HCT116 (cell line): ENCODE results near the gene ZBTB6. TPM values are rescaled to one million over a fixed set of nuclear protein-coding genes. Genes with fewer than 3 reads are reported as not detected.

Experiments
- ATAC-seq: fragments of 200-7000 bp; cut with Tn5 transposase; 2 replicates; pipeline ENCODE4 v1.9.1; 2020; ENCODE audit warnings: mild to moderate bottlenecking, moderate library complexity
- BruUV-seq: library from RNA; stranded (reverse); fragments of 400-500 nt; replicated peaks from 2 replicates; lab custom pipeline; 2021; lab: Mats Ljungman, UMichigan
- CTCF ChIA-PET: fragments of 300-600 bp; sonication (Branson Sonifier 250); formaldehyde crosslinking; loops from one replicate; lab custom pipeline; 2021; ENCODE audit warnings: antibody characterized with exemption; lab: Charles Lee
- POLR2A ChIA-PET: fragments of 300-600, 350-600 bp; sonication (Branson Sonifier 250); formaldehyde crosslinking; loops from one replicate; lab custom pipeline; 2021; ENCODE audit warnings: antibody characterized with exemption; lab: Charles Lee
- RAD21 ChIA-PET, 2 experiments: fragments of 300-600 bp; sonication (Branson Sonifier 250); formaldehyde crosslinking; loops; one replicate each; lab custom pipeline; 2023; ENCODE audit warnings: low total read pairs in 2 of 2; ENCODE audit not compliant: uncharacterized antibody in 2 of 2, unreplicated experiment in 2 of 2, low non-redundant PET in 1 of 2; lab: Charles Lee
- DNase-seq: peaks from one replicate; pipeline ENCODE4 v3.0.0-alpha.2; 2010; ENCODE audit warnings: low read depth, low spot score
- H2AFZ ChIP-seq: fragments of 200-600 bp; shearing (Covaris generic), sonication (generic); 2 replicates; pipeline ENCODE4 v1.6.1; 2017; ENCODE audit warnings: low read depth, mixed run types, mixed read lengths, antibody characterized with exemption, low read length; ENCODE audit not compliant: poor library complexity, severe bottlenecking
- H3K27ac ChIP-seq: 2 replicates; pipeline ENCODE4 v1.5.1; 2012; ENCODE audit warnings: low read depth, low read length
- H3K27me3 ChIP-seq: fragments of 200-600 bp; sonication (generic); 2 replicates; pipeline ENCODE4 v1.6.1; 2016; ENCODE audit warnings: mixed run types, low read length, mixed read lengths; ENCODE audit not compliant: insufficient read depth
- H3K36me3 ChIP-seq, 2 experiments: fragments of 200-500 bp in 1 of 2; fragments of 200-600 bp in 1 of 2; sonication (Bioruptor generic) in 1 of 2; sonication (generic) in 1 of 2; 2 replicates each; pipeline versions ENCODE4 v1.5.1 to v1.6.1; 2014 to 2016; ENCODE audit warnings: low read length in 2 of 2, inconsistent platforms in 1 of 2, mixed read lengths in 1 of 2, mixed run types in 1 of 2; ENCODE audit not compliant: insufficient read depth in 2 of 2, control insufficient read depth in 1 of 2
- H3K4me1 ChIP-seq, 2 experiments: fragments of 200-600 bp in 1 of 2; sonication (generic) in 1 of 2; 2 replicates each; pipeline versions ENCODE4 v1.5.1 to v1.6.1; 2012 to 2017; ENCODE audit warnings: low read length in 2 of 2, inconsistent platforms in 1 of 2, mild to moderate bottlenecking in 1 of 2, mixed read lengths in 1 of 2, mixed run types in 1 of 2, moderate library complexity in 1 of 2; ENCODE audit not compliant: insufficient read depth in 2 of 2, control insufficient read depth in 1 of 2
- H3K4me2 ChIP-seq: fragments of 200-600 bp; sonication (generic); 2 replicates; pipeline ENCODE4 v1.6.1; 2017; ENCODE audit warnings: mixed run types, low read length, mixed read lengths
- H3K4me3 ChIP-seq, 2 experiments: fragments of 200-600 bp in 1 of 2; sonication (generic) in 1 of 2; replicated peaks in 1 of 2; 2 replicates each; pipeline ENCODE4 v1.5.1; 2011 to 2016; ENCODE audit warnings: low read length in 2 of 2, control low read depth in 1 of 2, low read depth in 1 of 2, mild to moderate bottlenecking in 1 of 2, mixed read lengths in 1 of 2, mixed run types in 1 of 2
- H3K79me2 ChIP-seq: fragments of 200-600 bp; sonication (generic); 2 replicates; pipeline ENCODE4 v1.6.1; 2017; ENCODE audit warnings: mild to moderate bottlenecking, mixed run types, low read length, moderate library complexity, mixed read lengths; ENCODE audit not compliant: insufficient read depth
- H3K9ac ChIP-seq: fragments of 200-600 bp; sonication (generic); 2 replicates; pipeline ENCODE4 v1.6.1; 2016; ENCODE audit warnings: low read length, mixed read lengths
- H3K9me2 ChIP-seq: fragments of 200-600 bp; sonication (generic), shearing (Covaris generic); 2 replicates; pipeline ENCODE4 v1.6.1; 2017; ENCODE audit warnings: mixed run types, mild to moderate bottlenecking, moderate library complexity; ENCODE audit not compliant: insufficient read depth
- H3K9me3 ChIP-seq, 2 experiments: fragments of 200-500 bp in 1 of 2; fragments of 200-600 bp in 1 of 2; sonication (Bioruptor generic) in 1 of 2; sonication (generic) in 1 of 2; 2 replicates each; pipeline ENCODE4 v1.6.1; 2014 to 2017; ENCODE audit warnings: low read length in 2 of 2, mixed read lengths in 2 of 2, inconsistent platforms in 1 of 2, low read depth in 1 of 2, mild to moderate bottlenecking in 1 of 2, mixed run types in 1 of 2, moderate library complexity in 1 of 2; ENCODE audit not compliant: control insufficient read depth in 1 of 2, insufficient read depth in 1 of 2
- H4K20me1 ChIP-seq: fragments of 200-600 bp; sonication (generic), shearing (Covaris generic); 2 replicates; pipeline ENCODE4 v1.6.1; 2017; ENCODE audit warnings: mixed run types, mild to moderate bottlenecking, moderate library complexity; ENCODE audit not compliant: insufficient read depth
- ATF3 ChIP-seq: IDR thresholded peaks from 2 replicates; pipeline ENCODE4 v1.6.1; 2012
- CTCF ChIP-seq, 3 experiments: fragments of 200-600 bp in 1 of 3; sonication (generic) in 1 of 3; IDR thresholded peaks in 2 of 3; conservative IDR thresholded peaks in 1 of 3; 2 replicates each; pipeline ENCODE4 v1.5.1; 2012 to 2017; ENCODE audit warnings: low read depth in 2 of 3, low read length in 2 of 3, antibody characterized with exemption in 1 of 3, borderline replicate concordance in 1 of 3, control low read depth in 1 of 3, mild to moderate bottlenecking in 1 of 3, mixed read lengths in 1 of 3, mixed run types in 1 of 3, moderate library complexity in 1 of 3; ENCODE audit not compliant: insufficient read depth in 1 of 3
- EGR1 ChIP-seq: IDR thresholded peaks from 2 replicates; pipeline ENCODE4 v1.6.1; 2012; ENCODE audit warnings: low read depth
- ELF1 ChIP-seq: IDR thresholded peaks from 2 replicates; pipeline ENCODE4 v1.6.1; 2012; ENCODE audit warnings: low read depth, borderline replicate concordance
- EZH2phosphoT487 ChIP-seq: fragments of 200-600 bp; IDR thresholded peaks from 2 replicates; pipeline ENCODE4 v1.6.1; 2018; ENCODE audit warnings: antibody characterized with exemption, borderline replicate concordance
- FOSL1 ChIP-seq: IDR thresholded peaks from 2 replicates; pipeline ENCODE4 v1.6.1; 2012; ENCODE audit warnings: low read depth
- JUND ChIP-seq: IDR thresholded peaks from 2 replicates; pipeline ENCODE4 v1.6.1; 2012
- POLR2A ChIP-seq: IDR thresholded peaks from 2 replicates; pipeline ENCODE4 v1.7.0; 2011; ENCODE audit warnings: borderline replicate concordance; ENCODE audit not compliant: insufficient read depth, insufficient read length; ENCODE audit errors: extremely low read depth
- POLR2AphosphoS5 ChIP-seq: IDR thresholded peaks from 2 replicates; pipeline ENCODE4 v1.6.1; 2011; ENCODE audit warnings: mild to moderate bottlenecking, low read depth, low read length, moderate library complexity
- RAD21 ChIP-seq: IDR thresholded peaks from 2 replicates; pipeline ENCODE4 v1.6.1; 2012; ENCODE audit warnings: low read depth, mild to moderate bottlenecking
- SIN3A ChIP-seq: IDR thresholded peaks from 2 replicates; pipeline ENCODE4 v1.6.1; 2012; ENCODE audit warnings: low read depth
- SP1 ChIP-seq: IDR thresholded peaks from 2 replicates; pipeline ENCODE4 v1.6.1; 2012; ENCODE audit warnings: low read depth
- SRF ChIP-seq: IDR thresholded peaks from 2 replicates; pipeline ENCODE4 v1.6.1; 2012; ENCODE audit warnings: low read depth
- TCF7L2 ChIP-seq: IDR thresholded peaks from 2 replicates; pipeline ENCODE4 v1.7.0; 2011; ENCODE audit warnings: borderline replicate concordance, inconsistent platforms; ENCODE audit not compliant: insufficient read depth, insufficient read length; ENCODE audit errors: extremely low read depth
- YY1 ChIP-seq: IDR thresholded peaks from 2 replicates; pipeline ENCODE4 v1.6.1; 2011; ENCODE audit warnings: low read length, low read depth, moderate library complexity, mild to moderate bottlenecking; ENCODE audit not compliant: insufficient replicate concordance; ENCODE audit errors: extremely low read depth
- ZBTB33 ChIP-seq: IDR thresholded peaks from 2 replicates; pipeline ENCODE4 v1.6.1; 2011; ENCODE audit warnings: mild to moderate bottlenecking, low read length, moderate library complexity; ENCODE audit not compliant: insufficient replicate concordance; ENCODE audit errors: extremely low read depth
- ZFX ChIP-seq: fragments of 450-650 bp; IDR thresholded peaks from 2 replicates; pipeline ENCODE4 v1.6.1; 2017
- ZNF274 ChIP-seq: fragments of 200-500 bp; sonication (Bioruptor generic); IDR thresholded peaks from 2 replicates; pipeline ENCODE4 v1.6.1; 2014; ENCODE audit warnings: mild to moderate bottlenecking, low read depth, low read length, inconsistent platforms
- intact Hi-C: fragments of 100-400 bp; cut with micrococcal nuclease; formaldehyde crosslinking; loops from 2 replicates; pipeline ENCODE4 v1.10.0; 2022
- total RNA-seq: library from RNA; stranded (reverse); gene quantifications from one replicate; pipeline ENCODE4 v1.2.1, GENCODE V29; 2021; ENCODE audit not compliant: unreplicated experiment

ZBTB6 gene
- total RNA-seq, 1 experiment from 2014 or later = 12.3 TPM

- H3K27me3 ChIP-seq = no peaks in the 10 kb centered on the region
- TF ChIP-seq ATF3 (no peak), POLR2AphosphoS5 (no peak), POLR2A (no peak), ZBTB33 (no peak), RAD21 (no peak), YY1 (no peak), ZNF274 (no peak), JUND (no peak), CTCF (IDR thresholded peaks at IDR 0.05 in 2 of 3, conservative IDR thresholded peaks at IDR 0.05 in 1 of 3; ENCODE audit: borderline replicate concordance in 1 of 3, insufficient read depth in 1 of 3, low read depth in 2 of 3, low read length in 2 of 3) (no peak), EZH2phosphoT487 (no peak), ZFX (no peak), TCF7L2 (no peak), ELF1 (no peak), FOSL1 (no peak), EGR1 (no peak), SIN3A (no peak), SRF (no peak), SP1 (no peak)
- TF ChIP-seq, all 23 proteins: peak for 0
- intact Hi-C loops = no loop called here
- no TSS peak for BruUV-seq
- Histone ChIP-seq H3K9ac (no peak overlapping the region), H3K9me3 (no peaks in the 10 kb centered on the region), H3K79me2 (peaks cover 31% of the 10 kb centered on the region), H3K4me2 (no peak overlapping the region), H3K36me3 (peaks cover 4 to 8% of the 10 kb centered on the region in 2 experiments; a peak in 1 of 4 replicates), H3K4me3 (no peak overlapping the region), H3K9me2 (no peaks in the 10 kb centered on the region), H4K20me1 (no peaks in the 10 kb centered on the region), H3K27ac (no peak overlapping the region), H2AFZ (no peak overlapping the region), H3K4me1 (peaks cover 3 to 4% of the 10 kb centered on the region in 2 experiments; a peak in 2 of 4 replicates)
- ChIA-PET POLR2A (no interaction called here), RAD21 (no interaction called here), CTCF (no interaction called here)
- ATAC-seq (no peak), DNase-seq (no peak)
These were observed 5.2 kb upstream of the ZBTB6 start for GRCh38 chr9:122918310-122918709.
